GM18508 (cell line): ENCODE measurements around the gene EIF5AL1.
"Not testable (repeated sequence)": the region's sequence is repeated elsewhere in the genome, so short reads cannot be mapped to it uniquely, and the experiment has no call there.

Experiments used
- ATAC-seq: cut with Tn5 transposase; IDR thresholded peaks from one replicate; pipeline ENCODE4 v1.9.1; 2021; ENCODE audit warnings: moderate number of reproducible peaks; ENCODE audit not compliant: insufficient read depth, unreplicated experiment

EIF5AL1 gene

DNA sequence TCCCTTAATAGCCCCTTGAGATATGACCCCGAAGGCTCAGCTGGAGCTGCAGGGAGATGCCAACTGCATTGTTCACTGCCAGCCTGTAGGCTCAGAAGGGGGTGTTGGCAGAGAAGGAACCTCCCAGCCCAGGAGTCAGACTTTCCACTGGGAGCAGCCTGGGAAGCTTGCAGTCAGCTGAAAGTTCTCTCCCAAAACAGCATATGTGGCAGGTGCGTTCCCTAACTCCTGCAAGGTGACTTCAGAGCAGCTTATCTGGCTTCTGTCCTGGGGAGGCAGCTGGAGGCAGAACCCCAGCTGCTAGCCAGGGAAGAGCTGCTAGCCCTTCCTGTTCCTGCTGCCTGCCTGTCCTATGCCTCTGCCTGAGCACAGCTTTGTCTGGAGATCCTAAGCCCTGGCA is 39.8 kb downstream of the EIF5AL1 start:
- ATAC-seq, result no peak

DNA sequence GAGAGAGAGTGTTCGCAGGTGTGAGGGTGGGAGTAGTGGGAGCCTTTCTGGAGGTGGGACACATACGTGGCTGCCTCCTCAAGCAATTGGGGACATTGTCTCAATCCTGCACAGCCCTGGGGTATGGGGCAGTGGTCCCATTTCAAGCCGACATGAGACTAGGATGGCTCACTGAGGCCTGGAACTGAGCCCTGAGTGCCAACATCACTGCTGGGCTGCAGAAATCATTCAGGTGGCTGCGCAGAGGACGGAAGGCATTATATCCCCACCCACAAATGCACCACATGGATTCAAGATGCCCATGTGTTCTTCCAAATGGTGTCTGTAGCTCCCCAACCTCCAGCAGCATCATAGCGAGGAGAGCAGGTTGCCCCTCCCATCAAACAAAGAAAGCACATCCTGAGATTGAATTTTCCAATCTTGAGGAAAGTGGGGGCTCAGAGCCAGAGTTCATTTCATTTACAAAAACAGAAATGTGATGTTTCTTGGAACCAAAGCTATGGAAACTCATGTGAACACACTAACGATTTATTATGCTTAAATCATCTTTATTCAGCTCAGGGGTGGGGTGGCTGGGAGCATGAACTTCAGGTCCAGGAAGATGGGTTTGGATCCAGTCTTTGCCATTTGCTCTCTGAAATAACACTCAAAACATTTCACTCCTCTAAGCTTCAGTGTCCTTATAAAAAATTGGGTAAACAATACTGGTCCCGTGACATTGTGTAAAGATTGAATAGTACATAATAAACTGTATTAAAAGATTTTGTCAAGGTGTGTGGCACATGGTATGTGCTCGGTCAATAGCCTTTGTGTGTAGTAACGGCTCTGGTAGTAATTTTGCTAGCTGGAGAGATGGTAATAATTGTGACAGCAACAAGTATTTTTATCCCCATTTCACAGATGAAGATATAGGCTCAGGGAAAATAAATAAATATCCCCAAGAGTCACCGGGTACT is 43.3 kb downstream of the EIF5AL1 start:
- no peak for ATAC-seq

DNA sequence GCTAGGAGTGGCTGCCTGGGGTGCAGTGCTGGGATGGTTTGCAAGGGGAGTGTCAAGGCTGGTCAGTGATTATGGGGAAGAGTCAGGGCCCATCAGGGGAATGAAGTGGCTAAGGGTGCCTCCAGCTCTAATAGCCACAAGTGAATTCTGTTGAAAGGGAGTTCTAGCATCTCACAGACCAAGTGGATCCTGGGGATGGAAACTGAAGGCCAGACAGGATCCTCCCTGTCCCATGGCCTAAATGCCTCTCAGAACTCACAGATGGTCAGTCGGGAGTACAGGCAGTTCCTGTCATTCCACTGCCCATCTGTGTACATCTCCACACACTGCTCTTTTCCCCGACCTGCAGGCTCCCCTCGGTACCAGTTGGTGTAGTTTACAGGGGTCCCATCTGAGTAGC is 44.6 kb downstream of the EIF5AL1 start:
- ATAC-seq, result not testable (repeated sequence)

- ATAC-seq, result no peak
Measured at GRCh38 chr10:79559726-79560125, 47.4 kb downstream of the EIF5AL1 start.

DNA sequence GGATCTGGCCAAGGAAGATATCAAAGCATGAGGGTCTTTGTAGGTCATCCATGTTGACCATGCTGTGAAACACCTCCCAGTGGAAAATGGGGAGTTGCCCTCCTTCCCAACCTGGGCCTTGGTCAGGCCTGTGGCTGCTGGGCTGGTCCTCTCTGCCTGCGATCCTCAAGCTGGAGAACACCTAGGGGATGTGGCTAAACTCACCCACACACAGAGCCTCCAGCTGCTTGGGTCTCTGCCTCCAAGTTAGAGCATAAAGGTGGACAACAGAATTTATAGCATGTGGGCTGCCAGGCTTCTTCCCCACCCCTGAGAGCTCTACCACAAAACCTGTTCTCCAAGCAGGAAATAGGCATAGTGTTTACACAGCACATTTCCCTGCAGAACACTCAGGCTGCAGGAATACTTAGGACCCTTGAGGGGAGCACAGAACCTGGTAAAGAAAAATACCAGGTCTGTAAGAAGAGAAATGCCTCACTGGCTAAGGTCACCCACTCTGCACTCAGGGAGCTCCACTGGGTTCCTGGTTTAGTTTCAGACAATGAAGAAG is 47.9 kb downstream of the EIF5AL1 start, which contains the start of gene SFTPA2:
Gene SFTPA2 (minus strand): TSS at position 248 of the 550 bp plus-strand sequence. CDS start 924 bp downstream, outside the sequence.
- no peak for ATAC-seq

- no peak for ATAC-seq
Measured at GRCh38 chr10:79561257-79561656, 48.9 kb downstream of the EIF5AL1 start.

DNA sequence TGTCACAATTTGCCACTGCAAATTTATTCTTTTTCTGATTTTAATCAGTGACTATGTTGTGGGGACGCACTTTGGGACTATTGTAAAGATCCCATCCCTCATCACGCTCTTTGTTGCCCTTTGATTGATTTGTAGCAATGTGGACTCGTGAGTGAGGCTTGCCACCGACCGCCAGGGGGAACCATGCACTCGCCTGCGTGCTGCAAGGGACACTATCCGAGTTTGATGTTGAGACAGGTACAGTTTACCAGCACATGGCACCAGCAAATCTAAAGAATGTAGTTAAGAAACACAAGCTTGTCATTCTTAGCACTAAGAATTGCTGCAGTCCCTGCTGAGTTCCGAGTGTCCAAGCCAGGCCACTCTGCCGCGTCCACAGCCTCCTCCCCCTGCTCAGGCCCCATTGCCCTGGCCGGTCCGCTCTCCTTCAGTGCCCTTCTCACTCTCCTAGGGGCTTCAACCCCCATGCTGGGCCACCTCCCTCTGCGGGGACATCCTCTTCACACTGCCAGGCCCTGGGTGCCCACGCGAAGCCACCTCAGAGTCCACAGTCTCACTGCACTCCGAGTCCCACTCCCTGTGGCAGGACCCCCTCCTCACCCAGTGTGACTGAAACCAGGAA is 49.9 kb downstream of the EIF5AL1 start:
- ATAC-seq, result no peak

DNA sequence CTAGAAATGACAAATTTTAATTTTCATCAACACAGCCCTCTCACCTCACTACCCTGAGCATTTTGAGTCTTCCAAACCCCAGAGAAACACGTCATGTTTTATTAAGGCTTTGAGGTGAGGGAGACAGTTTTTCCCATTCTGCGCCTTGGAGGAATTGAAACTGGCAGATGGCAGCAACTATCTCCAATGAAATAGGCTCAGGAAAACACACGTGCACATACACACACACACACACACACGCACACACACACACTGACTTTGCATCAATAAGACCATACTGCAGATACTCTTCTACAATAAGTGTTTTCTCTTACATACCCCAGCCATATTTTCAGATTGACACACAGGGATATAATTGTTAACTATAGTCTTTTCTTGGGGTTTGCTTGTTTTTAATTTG is 51.1 kb downstream of the EIF5AL1 start:
- no peak for ATAC-seq
